Measurements from ENCODE around the gene CRMP1.

- TF ChIP-seq EP300 (IDR thresholded peaks at IDR 0.05) (no peak), POLR2AphosphoS5 (IDR thresholded peaks at IDR 0.05) (no peak), POLR2A (IDR thresholded peaks at IDR 0.05) (no peak)
- TF ChIP-seq, protein P1, sequence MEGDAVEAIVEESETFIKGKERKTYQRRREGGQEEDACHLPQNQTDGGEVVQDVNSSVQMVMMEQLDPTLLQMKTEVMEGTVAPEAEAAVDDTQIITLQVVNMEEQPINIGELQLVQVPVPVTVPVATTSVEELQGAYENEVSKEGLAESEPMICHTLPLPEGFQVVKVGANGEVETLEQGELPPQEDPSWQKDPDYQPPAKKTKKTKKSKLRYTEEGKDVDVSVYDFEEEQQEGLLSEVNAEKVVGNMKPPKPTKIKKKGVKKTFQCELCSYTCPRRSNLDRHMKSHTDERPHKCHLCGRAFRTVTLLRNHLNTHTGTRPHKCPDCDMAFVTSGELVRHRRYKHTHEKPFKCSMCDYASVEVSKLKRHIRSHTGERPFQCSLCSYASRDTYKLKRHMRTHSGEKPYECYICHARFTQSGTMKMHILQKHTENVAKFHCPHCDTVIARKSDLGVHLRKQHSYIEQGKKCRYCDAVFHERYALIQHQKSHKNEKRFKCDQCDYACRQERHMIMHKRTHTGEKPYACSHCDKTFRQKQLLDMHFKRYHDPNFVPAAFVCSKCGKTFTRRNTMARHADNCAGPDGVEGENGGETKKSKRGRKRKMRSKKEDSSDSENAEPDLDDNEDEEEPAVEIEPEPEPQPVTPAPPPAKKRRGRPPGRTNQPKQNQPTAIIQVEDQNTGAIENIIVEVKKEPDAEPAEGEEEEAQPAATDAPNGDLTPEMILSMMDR (IDR thresholded peaks at IDR 0.05) = no peak
Observed at GRCh38 chr4:5839332-5839731, 53.6 kb downstream of the CRMP1 start.
